G401.6 (cell line): Measurements from ENCODE around the gene KLHL3.

Experiments
- FAIRE-seq: peaks from 2 replicates; lab custom pipeline; 2012; peaks lifted over from hg19 to GRCh38; lab: Jason Lieb, UNC

Gene KLHL3

DNA sequence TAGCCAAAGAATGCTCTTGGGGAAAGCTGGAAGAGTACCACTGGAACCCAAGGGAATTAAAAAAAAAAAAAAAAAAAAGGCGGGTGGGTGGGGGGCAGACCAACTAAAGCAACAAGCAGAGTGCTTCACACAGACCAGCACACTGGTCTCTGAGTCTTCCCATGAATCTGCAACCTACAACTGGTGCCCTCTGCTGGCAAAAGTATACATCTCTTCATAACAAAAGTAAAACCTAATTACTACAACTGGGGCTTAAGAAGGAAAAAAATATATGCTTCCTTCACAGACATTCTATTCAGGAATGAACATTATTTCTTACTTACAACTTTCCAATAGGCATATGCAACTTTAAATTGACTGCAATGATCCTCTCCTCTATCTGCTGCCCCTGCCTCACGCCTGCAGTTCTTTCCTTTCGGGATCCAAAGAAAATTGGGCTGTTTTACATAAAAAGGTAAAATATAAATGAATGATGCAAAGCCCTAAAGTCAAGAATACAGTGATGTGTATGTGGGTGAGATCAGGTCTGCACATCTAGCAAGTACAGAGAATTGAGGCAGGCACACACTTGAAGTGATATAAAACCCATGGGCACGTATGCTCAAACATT, 7.2 kb upstream of the KLHL3 start:
- FAIRE-seq = peak; percentile 89

DNA sequence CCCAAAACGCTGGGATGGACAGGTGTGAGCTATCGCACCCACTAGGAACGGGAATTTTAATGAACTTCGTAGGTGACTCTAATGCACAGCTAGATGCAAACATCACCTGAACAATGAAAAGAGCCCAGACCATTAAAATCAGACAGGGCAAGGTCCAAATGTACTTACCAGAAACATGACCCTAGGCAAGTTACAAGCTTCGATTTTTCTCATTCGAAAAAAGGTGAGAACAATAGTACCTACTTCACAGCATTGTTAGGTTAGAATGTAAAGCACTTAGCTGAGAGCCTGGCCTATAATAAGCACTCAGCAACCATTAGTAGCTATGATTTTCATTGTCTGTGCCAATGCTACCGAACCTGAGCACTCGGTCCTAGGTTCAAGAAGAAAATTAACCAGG, 5.8 kb upstream of the KLHL3 start:
- FAIRE-seq = no peak

GRCh38 chr5:137739737-137740136, 3.8 kb upstream of the KLHL3 start:
- no peak for FAIRE-seq

DNA sequence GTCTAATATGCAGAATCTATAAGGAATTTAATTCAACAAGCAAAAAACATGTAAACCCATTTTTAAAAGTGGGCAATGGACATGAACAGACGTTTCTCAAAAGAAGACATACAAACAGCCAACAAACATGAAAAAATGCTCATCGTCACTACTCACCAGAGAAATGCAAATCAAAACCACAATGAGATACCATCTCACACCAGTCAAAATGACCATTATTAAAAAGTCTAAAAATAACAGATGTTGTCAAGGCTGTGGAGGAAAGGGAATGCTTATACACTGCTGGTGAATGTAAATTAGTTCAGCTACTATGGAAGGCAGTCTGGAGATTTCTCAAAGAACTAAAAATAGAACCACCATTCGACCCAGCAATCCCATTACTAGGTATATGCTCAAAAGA, 3.1 kb upstream of the KLHL3 start:
- FAIRE-seq = no peak

DNA sequence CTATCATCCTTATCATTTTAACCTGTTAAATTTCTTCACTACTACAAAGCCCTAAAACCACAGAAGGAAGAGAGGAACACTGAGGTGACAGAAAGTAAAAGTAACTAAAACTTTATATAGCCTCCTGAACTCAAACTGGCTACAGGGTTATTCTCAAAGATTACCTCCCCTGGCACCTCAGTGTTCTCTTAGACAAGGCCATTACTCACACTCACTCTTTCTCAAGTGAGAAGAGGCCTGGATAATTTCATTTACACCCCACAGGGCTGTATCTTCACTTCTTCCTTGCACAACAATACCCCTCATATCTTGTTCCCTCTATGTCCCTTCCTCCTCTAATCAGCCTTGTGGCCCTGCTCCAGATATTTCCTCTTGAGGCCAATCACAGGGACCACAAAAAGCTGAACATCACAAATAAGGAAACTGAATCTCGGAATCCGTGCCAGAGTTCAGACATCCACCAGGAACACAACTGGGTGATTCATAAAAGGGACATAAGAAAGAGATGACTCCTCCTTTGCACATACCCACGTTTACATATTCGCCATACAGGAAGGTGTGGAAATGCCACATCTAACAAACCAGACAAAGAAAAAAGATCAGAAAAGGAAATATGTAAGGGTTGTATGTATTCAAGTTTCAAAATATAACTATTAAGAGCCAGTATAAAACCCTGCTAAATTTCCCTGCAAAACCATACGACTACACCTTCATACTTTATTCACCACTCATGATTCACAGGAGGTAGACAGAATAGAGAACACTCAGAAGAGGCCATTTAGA, 1.7 kb upstream of the KLHL3 start:
- no peak for FAIRE-seq

DNA sequence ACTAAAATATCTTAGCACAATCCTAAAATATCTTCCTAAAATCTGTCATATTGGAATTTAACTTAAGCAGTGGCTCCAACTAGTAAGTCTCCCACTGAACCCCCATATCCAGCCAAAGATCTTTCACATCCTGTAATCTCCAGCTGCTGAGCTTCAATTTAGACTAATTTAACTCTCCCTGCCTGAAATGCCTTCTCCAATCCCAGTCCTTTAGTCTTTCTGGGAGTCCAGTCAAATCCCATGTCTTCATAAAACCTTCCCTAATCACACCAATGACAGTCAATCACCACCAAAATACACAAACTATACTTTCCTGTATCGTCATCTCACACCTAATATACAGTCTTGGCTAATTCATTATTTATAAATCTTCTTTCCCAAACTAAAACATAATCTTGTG, 607 bp upstream of the KLHL3 start:
- FAIRE-seq = no peak

DNA sequence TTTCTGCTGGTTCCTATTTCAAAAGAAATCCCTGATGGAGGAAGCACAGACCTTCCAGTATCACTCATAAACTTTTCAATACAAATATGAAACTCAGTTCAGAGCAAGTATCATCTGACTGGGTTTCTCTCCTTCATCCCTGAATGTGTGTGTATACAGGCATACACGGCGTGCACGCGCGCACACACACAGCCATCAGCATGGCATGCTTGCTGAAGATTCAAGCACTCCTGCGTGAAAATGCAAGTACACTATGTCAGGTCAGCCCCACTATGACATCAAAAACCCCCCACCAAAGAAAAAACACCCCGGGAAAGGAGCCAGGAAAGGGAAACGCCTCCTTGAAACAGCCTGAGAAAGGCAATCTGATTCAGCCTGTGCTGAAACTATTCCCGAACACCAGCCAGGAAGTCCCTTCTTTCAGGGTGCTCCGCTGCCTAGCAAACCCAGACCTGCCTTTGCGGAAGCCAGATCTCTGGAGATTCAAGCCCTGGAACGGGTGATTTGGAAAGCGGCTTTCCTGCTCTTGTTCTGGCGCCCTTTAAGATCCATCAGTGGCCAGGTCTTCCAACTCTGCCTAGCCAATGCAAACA, 831 bp downstream of the KLHL3 start:
- no peak for FAIRE-seq

DNA sequence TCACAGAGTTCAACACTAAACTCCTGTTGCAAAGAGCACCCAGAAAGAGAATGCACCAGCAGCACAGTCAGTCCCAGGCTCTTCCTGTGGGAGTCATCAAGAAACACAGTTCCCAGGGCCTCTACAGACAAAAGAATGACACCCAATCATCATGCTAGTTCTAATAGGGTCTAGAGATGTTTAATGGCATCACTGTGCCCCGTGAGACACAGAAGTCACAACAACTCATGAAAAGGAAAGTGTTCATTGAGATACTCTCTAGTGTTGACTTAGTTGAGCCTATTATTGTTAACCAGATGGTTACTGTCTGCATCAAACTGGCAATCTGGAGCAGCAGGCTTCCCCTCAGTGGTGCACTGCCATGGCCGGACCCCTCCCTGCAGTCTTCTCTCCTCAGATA, 1.6 kb downstream of the KLHL3 start:
- no peak for FAIRE-seq

DNA sequence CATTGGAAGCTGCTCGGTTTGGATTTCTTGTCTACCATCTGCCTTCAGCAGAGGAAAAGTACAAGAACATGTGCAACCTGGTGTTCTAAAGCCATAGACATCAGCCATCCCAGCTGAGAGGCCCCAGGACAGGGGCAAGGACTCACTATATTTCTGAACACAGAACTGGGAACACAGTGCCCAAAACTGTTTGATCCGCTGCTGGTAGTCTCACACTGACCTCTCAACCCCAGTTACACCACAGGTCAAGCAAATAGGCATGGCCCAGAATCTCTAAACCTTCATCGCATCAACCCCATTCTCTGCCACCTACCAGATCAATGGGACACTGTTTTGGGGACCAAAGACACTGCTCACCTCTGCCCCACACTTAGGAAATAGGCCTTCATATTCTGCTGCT, 2.0 kb downstream of the KLHL3 start:
- no peak for FAIRE-seq

- FAIRE-seq = no peak
Observed at GRCh38 chr5:137733006-137733405, 2.9 kb downstream of the KLHL3 start.

DNA sequence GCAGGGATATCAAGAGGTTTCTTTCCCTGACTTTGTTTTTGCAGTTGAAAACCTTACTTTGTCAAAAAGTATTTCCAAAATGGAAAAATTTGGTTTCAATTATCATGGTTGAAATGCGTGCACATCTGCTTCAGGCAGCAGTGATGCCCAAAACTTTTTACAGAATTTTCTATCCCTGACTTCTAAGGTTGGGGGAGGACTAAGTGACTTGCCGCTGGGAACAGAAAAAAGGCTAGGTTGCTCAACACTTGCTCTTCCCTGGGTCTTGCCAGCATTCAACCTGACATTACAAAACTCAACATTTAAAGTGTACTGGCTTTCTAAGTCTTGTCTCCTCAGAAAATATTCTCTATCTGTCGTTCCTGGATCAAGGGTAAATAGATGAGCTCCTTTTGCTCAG, 4.7 kb downstream of the KLHL3 start:
- no peak for FAIRE-seq

- no peak for FAIRE-seq
Observed at GRCh38 chr5:137730336-137730735, 5.6 kb downstream of the KLHL3 start.

GRCh38 chr5:137728048-137728447, 7.8 kb downstream of the KLHL3 start:
- no peak for FAIRE-seq

DNA sequence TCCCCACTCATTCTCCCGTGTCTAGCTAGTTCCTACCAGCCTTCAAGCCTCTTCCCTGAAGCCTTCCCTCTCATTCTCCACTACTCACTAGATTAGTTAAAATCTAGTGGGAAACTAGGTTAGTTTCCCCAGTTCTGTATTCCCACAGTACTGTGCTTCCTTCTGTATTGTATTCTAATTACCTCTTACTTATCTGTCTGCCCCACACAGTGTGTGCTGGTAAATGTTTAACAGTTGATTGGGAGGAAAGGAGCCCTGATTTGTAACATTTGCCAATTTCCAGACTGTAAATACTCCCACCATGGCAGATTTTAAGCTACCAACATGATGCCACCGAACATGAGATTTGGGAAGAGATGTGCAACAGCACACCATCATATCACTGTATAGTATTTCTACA, 8.3 kb downstream of the KLHL3 start:
- FAIRE-seq = no peak

GRCh38 chr5:137724251-137724650, 11.6 kb downstream of the KLHL3 start:
- no peak for FAIRE-seq

- no peak for FAIRE-seq
Observed at GRCh38 chr5:137718611-137719010, 17.3 kb downstream of the KLHL3 start.

DNA sequence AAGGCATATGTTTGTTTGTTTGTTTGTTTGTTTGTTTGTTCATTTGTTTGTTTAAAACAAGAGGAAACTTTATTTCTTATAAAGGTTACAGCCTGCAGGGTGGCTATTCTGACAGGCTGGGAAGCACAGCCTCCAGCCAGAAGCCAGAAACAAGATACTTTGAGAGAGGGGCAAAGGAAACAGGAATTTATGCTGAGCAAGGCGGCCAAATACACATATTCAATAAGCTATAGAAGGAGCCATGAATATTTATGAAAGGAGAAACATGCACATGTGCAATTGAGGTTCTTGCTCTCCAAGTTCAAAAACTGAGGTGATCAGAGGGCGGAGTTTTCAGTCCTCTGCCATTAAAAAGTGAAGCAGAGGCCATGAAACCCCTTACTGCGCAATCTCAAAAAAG, 19.6 kb downstream of the KLHL3 start:
- no peak for FAIRE-seq

- FAIRE-seq = no peak
Observed at GRCh38 chr5:137715456-137715855, 20.4 kb downstream of the KLHL3 start.

GRCh38 chr5:137714946-137715345, 20.9 kb downstream of the KLHL3 start:
- FAIRE-seq = no peak

- FAIRE-seq = no peak
Observed at GRCh38 chr5:137714494-137714893, 21.4 kb downstream of the KLHL3 start.

DNA sequence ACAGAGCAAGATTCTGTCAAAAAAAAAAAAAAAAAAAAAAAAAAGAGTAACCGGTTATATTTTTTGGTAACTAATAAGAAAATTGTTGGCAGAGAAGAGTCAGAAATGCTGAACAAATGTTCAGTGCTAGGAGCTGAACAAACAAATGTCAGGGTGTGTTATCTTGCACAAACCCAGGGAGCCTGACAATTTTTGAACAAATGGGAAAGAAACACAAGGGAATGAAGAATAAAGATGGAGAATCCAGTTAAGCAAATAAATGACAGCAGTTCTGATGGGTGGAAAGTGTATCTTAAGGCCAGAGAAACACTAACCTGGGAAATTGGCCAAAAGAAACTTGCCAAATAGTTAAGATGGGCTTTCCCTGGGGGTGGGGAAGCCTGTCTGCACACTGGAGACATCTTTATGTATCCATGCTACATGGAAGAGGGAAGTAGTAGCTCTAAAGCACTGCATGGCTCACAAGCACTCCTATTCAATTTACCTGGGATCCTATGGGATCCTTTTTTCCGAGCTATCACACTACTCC, 23.7 kb downstream of the KLHL3 start:
- no peak for FAIRE-seq

- FAIRE-seq = no peak
Observed at GRCh38 chr5:137710086-137710485, 25.8 kb downstream of the KLHL3 start.

GRCh38 chr5:137708796-137709559, 26.9 kb downstream of the KLHL3 start:
- no peak for FAIRE-seq
